ENCODE results near the gene ARMC12. TPM values are rescaled to one million over a fixed set of nuclear protein-coding genes. Genes with fewer than 3 reads are reported as not detected.

The ARMC12 gene
- total and polyA plus RNA-seq, 2 donors (not counting 3 experiments of a cell fraction or from before 2014, with no cell fraction given) = 0.91 to 1.9 TPM

DNA sequence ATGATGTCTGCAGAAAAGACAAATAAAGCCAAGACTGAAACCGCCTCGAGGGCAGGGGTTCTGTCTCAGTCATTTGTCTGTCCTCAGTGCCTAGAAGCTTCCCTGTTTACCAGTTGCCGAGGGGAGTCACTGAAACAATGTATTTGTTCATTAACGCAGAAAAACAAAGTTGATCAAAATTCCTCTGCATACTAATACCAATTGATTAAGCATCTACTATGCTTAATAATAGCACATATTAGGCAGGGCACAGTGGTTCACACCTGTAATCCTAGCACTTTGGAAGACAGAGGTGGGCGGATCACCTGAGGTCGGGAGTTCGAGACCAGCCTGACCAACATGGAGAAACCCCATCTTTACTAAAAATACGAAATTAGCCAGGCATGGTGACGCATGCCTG, 46.3 kb upstream of the ARMC12 start:
- FAIRE-seq = no peak

More for the DNA sequence above, 46.3 kb upstream of the ARMC12 start:
- ChIA-PET POLR2A (interaction anchor here (0.7 kb wide), 1 partner anchor 1066 kb away, joined by 3 read pairs; no protein-coding TSS in a partner anchor), CTCF (interaction anchor here (1.0 to 1.5 kb wide), 4 partner anchors 20 to 47 kb away, joined by 3 to 5 read pairs (median 4); partner anchors contain the start of gene ARMC12)
- no peaks in the 10 kb centered on the region for H3K27me3 ChIP-seq (ENCODE audit: control insufficient read depth in 2 of 2, insufficient read depth in 2 of 2, low read length in 2 of 2)
- no peak for TF ChIP-seq FOS (IDR thresholded peaks at IDR 0.05; ENCODE audit: borderline replicate concordance, insufficient read depth, low read length)
- no peak for TF ChIP-seq CTCF (IDR thresholded peaks at IDR 0.05; ENCODE audit: extremely low read depth in 1 of 2, insufficient read depth in 1 of 2, low read depth in 1 of 2, low read length in 2 of 2)
- TF ChIP-seq JUN (IDR thresholded peaks at IDR 0.05; ENCODE audit: borderline replicate concordance, insufficient read depth, insufficient read length, low read depth) = no peak
- no peak for TF ChIP-seq MAX (IDR thresholded peaks at IDR 0.05; ENCODE audit: insufficient read depth, insufficient read length)
- TF ChIP-seq EZH2 (IDR thresholded peaks at IDR 0.05; ENCODE audit: borderline replicate concordance, low read depth, low read length, severe bottlenecking) = no peak
- no peak for TF ChIP-seq GATA2 (IDR thresholded peaks at IDR 0.05; ENCODE audit: insufficient read depth, insufficient read length, low read depth, low read length)
- TF ChIP-seq POLR2A (IDR thresholded peaks at IDR 0.05; ENCODE audit: low read depth, low read length) = no peak
- no peak for TF ChIP-seq MYC (IDR thresholded peaks at IDR 0.05; ENCODE audit: low read depth, low read length)
- no peak for TF ChIP-seq POLR2AphosphoS5 (IDR thresholded peaks at IDR 0.05; ENCODE audit: insufficient read depth, low read depth, low read length)
- no peaks in the 10 kb centered on the region for H3K36me3 ChIP-seq (ENCODE audit: control insufficient read depth in 2 of 2, extremely low read depth in 1 of 2, insufficient read depth in 2 of 2, low read length in 2 of 2)
- H3K9me3 ChIP-seq (replicated peaks; ENCODE audit: control insufficient read depth, insufficient read depth, low read length) = no peaks in the 10 kb centered on the region
- H3K9me1 ChIP-seq (replicated peaks; ENCODE audit: control insufficient read depth, extremely low read depth, insufficient read depth, low read length) = no peaks in the 10 kb centered on the region
- H3K79me2 ChIP-seq (ENCODE audit: control insufficient read depth, insufficient read depth, low read length) = peaks cover 27% of the 10 kb centered on the region
- H3K9ac ChIP-seq (replicated peaks; ENCODE audit: extremely low read depth, insufficient read depth, low read length) = no peak overlapping the region
- H2AFZ ChIP-seq (ENCODE audit: low read depth, low read length) = no peak overlapping the region
- no peak for DNase-seq (ENCODE audit: low read depth, low spot score)
- no TSS peak for BruUV-seq (replicated peaks)
- H3K4me2 ChIP-seq (ENCODE audit: insufficient read depth, low read length) = no peak overlapping the region
- no peak overlapping the region for H3K4me3 ChIP-seq (replicated peaks in 1 of 3; ENCODE audit: insufficient read depth in 1 of 3, low read depth in 1 of 3, low read length in 3 of 3)
- H4K20me1 ChIP-seq (replicated peaks; ENCODE audit: control insufficient read depth, extremely low read depth, insufficient read depth, low read length) = no peaks in the 10 kb centered on the region
- H3K4me1 ChIP-seq (ENCODE audit: control insufficient read depth, extremely low read depth, insufficient read depth, low read length) = peaks cover 10% of the 10 kb centered on the region
- intact Hi-C loops (cut with micrococcal nuclease) (no loop called here), dilution Hi-C loops (cut with MboI; ENCODE audit: extremely low pct_ligation_motif_present, low sequenced_read_pairs) (no loop called here)
- no peak overlapping the region for H3K27ac ChIP-seq (ENCODE audit: insufficient read depth, low read depth, low read length)

Data from endothelial cell of umbilical vein (primary cell).